ENCODE measurements around the gene MGST2.
"Not testable (repeated sequence)": the region's sequence is repeated elsewhere in the genome, so short reads cannot be mapped to it uniquely, and the experiment has no call there.

The MGST2 gene

DNA sequence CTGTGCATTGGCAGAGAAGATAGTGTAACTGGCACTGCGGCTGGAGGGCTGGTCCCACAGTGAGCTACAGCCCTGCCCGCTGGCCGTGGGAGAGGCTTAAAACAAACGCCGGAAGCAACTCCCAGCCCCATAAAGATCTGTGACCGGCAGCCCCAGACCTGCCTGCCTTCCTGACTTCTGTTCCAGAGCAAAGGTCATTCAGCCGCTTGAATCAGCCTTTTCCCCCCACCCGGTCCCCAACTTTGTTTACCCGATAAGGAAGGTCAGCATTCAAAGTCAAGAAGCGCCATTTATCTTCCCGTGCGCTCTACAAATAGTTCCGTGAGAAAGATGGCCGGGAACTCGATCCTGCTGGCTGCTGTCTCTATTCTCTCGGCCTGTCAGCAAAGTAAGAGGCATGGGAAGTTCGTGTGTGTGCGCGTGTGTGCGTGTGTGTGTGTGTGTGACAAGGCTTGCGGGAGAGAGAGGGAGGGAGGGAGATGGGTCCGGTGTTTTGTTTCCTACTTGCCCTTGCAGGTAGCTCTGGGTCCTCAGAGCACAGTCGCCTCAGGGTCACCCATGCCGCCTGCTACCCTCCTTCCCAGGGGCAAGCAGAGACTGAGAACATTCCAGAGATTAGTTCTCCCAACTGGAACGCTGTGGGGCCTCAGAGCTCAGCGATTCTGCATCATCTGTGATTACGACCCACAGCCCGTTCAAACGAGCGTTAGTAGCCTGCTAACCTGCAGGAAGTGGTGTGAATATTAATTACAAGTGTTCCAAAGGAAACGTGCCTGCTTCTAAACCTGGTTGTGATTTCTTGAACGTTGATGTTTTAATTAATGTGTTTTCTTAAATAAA, at the start of gene MGST2:
Gene MGST2 (plus strand): TSS at position 130 of the 840 bp plus-strand sequence. CDS start 201 bp downstream, at position 331.
- DNase-seq (ENCODE audit: low spot score): peak; percentile 57

GRCh38 chr4:139617702-139618490, 47.7 kb upstream of the MGST2 start:
- DNase-seq (ENCODE audit: low spot score): no peak

DNA sequence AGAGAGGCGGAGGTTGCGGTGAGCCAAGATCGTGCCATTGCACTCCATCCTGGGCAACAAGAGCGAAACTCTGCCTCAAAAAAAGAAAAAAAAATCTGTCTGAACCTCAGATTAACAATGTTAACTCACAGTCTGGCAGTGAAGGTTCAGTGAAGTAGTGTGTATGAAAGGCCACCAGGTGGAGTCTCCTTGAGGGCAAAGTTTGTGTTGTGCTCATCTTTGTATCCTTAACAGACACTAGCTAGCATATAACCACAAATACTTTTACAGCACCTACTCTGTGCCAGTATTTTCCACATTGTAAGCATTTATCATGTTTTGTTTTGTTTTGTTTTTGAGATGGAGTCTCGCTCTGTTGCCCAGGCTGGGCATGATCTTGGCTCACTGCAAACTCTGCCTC, 46.0 kb upstream of the MGST2 start:
- DNase-seq (ENCODE audit: low spot score): no peak

DNA sequence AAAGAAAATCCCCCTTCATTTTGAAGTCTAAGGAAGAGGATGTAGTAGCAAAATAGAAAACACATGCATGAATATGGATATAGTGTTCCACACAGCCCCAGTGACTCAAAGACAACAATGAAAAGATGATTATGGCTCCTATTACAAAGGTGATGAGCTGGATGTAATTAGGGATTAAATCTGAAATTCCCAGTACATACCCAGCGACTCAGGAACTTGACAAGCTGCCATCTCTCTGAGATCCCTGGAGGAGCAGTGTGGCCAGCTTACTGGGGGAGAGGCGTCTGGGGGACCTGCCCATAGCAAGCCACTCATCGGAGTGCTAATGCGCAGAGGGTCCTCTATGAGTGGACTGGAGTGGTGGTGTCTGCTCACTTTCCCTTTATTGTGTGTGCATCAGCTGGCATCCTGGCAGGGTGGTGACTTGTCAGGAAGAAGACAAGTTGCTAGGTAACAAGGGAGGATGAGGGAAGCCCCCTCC, 42.7 kb upstream of the MGST2 start:
- no peak for DNase-seq (ENCODE audit: low spot score)

GRCh38 chr4:139624441-139625092, 41.1 kb upstream of the MGST2 start:
- no peak for DNase-seq (ENCODE audit: low spot score)

DNA sequence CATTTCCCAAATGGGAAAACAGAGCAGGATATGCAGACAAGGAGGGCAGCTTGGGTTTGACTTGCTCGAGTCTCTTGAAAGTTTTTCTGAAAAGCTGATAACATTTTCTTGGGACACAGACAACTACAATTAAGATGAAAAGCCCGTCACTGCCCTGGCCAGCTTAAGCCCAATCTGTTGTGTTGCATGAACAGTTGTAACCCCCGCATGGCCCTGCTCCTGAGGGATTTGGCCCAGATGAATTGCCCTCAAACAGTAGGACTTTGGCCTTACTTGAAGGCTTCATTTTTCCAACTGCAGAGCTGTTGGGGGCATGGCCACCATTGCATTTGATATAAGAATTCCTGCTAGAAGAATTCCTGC, 40.5 kb upstream of the MGST2 start:
- DNase-seq (ENCODE audit: low spot score): no peak

GRCh38 chr4:139625482-139625881, 40.1 kb upstream of the MGST2 start:
- DNase-seq (ENCODE audit: low spot score): no peak

DNA sequence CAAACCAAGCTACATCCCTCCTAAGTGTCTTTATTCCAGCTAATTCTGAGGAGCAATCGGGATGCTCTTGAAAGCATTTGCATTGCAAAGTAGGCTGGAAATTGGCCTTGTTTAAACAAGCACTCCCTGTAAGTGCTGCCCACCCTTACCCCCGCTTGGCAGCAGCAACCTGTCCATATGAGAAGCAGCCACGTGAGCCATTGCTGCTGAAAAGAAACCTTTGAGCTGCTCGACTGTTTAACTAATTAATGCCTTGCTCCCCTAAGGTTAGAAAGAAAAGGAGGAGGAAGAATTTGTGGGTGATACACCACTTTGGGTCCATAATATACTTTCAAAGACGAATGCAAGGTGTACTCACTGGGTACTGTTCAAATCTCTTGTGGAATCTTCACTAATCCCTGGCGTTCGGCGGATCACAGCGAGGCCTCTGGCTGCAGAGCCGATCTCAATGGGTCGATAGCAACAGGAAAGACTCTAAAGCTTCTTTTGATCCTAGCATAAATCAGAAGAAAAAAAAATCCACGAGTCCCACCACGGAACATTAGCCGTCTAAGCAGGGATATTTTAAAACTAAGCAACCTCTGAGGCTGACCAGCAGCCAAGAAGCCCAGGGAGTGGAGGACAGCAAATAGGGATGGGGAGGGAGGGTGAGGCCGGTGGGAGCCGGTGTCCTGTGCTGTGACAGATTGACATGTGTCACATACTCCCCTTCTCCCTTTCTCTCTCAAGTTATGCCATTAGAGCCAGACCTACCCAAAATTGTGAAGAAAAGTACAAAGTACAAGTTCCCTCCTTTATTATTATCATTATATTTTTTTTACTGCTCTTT, 37.2 kb upstream of the MGST2 start:
- no peak for DNase-seq (ENCODE audit: low spot score)

DNA sequence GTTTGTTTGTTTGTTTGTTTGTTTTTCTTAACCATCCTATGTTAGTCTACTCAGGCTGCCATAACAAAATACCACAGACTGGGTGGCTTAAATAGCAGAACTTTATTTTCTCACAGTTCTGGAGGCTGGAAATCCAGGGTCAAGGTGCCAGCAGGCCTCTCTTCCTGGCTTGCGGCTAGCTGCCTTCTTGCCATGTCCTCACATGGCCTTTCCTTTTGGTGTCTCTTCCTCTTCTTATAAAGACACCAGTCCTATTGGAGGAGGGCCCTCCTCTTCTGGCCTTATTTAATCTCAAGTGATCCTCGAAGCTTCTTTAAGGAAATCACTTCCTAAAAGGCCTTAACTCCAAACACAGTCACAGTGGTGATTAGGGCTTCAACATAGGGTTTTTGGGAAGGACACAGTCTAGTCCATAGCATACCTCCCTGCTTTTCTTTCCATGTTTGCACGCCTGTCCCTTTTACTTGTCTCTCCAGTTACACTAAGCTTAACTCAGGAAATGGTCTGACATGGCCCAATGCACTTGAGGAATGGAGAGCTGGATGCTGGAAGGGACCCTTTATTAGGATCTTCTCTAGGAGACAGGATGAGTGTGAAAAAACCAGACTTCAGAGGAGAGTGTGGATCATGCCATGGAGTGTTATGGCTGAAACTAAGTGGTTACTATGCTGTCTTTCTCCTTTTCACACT, 36.0 kb upstream of the MGST2 start:
- no peak for DNase-seq (ENCODE audit: low spot score)

DNA sequence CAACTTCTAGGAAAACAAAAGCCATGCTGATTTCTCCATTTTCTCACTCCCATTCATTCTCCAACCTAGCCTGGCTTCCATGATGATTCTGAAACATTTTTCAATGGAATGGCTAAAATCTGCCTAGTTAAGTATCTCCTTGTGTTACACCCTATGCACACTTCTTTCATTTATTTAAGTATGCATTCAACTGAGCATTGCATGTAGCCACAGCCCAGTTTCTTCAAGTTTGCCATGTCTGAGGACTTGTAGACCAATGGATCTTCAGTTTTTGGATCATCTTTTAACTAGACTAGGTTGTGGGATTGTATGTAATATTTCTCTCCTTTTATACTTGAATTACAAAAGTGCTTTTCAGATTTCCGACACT, 35.5 kb upstream of the MGST2 start:
- DNase-seq (ENCODE audit: low spot score): no peak

DNA sequence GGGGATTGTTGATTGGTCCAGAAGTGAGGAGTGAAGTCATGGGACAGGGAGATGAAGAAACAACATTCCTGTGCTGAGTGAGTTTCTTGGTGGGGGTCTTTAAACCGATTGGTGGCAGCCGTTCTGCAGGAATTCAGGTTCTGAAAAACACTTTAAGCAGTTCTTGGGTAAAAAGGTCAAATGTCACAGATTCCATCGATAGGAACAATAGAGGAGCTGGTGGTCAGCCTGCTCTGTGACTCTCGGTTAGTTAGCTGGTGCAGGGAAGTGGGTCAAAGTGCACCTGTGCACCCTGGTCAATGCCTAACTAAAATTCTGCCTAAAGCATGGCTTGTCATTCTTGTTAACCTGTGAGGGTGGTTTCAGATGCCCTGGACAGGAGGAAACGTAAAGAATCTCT, 34.6 kb upstream of the MGST2 start:
- DNase-seq (ENCODE audit: low spot score): no peak

DNA sequence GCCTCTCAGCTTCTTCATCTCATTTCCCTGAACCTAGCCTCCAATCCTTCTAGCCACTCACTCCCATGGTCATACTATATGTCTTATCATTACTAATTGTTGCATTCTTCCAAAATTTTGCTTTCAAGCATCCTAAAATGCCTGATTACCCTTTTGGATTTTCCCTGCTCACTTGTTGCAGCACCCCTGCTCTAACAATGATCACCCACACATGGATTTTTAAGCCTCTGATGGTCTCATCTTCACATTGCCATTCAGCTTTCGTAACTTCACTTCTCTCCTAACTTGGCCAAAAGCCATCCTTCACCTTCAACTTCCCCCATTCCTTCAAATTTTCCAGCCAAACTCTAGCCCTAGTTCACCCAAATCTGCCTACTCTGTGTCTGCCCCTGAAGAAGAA, 33.8 kb upstream of the MGST2 start:
- no peak for DNase-seq (ENCODE audit: low spot score)

- not testable (repeated sequence) for DNase-seq (ENCODE audit: low spot score)
Measured at GRCh38 chr4:139632739-139633138, 32.9 kb upstream of the MGST2 start.

GRCh38 chr4:139633195-139633594, 32.4 kb upstream of the MGST2 start:
- no peak for DNase-seq (ENCODE audit: low spot score)

DNA sequence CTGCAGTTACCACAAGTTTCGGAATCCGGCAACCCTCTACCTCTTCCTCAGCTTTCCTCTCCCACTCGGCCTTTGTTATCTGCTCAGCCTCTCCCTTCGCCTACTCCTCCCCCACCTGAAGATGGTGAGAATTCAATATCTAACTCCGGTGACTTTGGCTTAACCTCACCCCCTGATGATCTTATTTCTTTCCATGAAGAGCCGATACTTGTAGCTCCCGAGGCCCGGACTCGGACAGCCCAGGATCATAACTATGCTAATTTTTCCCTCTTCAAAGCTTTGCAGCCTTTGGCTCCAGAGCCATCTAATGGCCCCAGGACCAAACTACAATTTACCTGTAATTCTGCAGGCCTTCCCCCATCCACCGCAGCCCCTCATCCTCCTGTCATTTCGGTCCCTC, 32.0 kb upstream of the MGST2 start:
- DNase-seq (ENCODE audit: low spot score): no peak

GRCh38 chr4:139635966-139636365, 29.7 kb upstream of the MGST2 start:
- no peak for DNase-seq (ENCODE audit: low spot score)

- DNase-seq (ENCODE audit: low spot score): not testable (repeated sequence)
Measured at GRCh38 chr4:139638306-139638705, 27.3 kb upstream of the MGST2 start.

DNA sequence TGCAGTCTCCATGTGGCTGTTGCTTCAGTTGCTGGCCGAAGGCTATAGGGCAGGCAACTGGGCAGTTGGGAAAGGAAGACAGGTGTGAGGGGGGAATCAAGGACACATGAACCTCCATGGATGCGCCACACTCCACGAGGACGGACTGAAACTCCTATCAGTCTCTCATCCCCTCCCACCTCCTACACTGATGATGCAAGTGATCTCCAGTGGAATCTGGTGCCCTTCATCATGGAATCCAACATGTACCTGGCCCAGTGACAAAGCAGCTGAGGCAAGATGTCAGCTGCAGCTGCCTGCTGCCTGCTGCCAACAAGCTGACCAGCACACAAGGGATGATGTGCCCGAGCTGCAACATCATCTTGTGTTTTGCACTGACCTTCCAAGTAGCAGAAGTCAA, 26.0 kb upstream of the MGST2 start:
- DNase-seq (ENCODE audit: low spot score): no peak

DNA sequence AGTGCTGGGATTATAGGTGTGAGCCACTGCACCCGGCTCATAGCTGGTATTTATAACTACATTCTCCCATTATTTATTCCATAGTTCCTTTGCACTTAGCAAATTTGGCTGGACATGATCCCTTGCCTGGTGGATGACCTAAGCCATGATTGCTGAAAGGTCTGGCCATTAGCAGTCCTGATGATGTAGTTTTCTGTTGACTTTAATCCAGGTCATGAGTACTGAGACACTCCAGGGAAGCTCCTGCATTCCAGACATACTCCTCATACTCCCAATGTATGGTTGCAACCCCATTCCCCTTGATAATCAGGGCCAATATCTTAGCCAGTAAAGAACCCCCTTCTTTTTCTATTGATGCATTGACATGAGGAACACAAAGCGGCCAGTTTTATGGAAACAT, 24.4 kb upstream of the MGST2 start:
- no peak for DNase-seq (ENCODE audit: low spot score)

GRCh38 chr4:139642364-139642763, 23.3 kb upstream of the MGST2 start:
- DNase-seq (ENCODE audit: low spot score): no peak

Data from hematopoietic multipotent progenitor cell treated with erythropoietin and hydrocortisone succinate and interleukin-3 and kit ligand, for 17 days (in vitro differentiated cells).